Measurements from ENCODE around the gene RDH8.

The RDH8 gene

GRCh38 chr19:10013316-10013715 is at the start of gene RDH8:
TSS of gene RDH8 (plus strand) at chr19:10013483. CDS start at chr19:10013498, 15 bp downstream.
- DNase-seq: no peak

- DNase-seq: no peak
Measured at GRCh38 chr19:9966024-9966423, 47.3 kb upstream of the RDH8 start.

DNA sequence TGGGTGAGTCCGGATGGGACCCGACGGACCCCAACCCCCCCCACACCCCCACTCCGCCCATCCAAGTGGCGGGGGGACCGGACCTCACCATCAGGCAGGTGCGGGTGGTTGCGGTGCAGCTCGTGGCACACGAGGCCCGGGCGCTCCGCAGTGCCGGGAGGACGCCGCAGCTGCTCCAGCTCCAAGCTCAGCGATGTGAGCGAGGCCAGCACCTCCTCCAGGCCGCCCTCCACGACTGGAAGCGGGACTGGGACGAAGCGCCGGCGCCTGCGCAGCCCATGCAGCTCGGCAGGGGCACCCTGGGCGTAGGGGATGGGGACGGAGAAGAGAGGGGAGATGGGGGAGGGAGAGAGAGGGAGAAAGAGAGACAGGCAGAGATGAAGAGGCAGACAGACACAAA is 46.8 kb upstream of the RDH8 start:
- DNase-seq: no peak

DNA sequence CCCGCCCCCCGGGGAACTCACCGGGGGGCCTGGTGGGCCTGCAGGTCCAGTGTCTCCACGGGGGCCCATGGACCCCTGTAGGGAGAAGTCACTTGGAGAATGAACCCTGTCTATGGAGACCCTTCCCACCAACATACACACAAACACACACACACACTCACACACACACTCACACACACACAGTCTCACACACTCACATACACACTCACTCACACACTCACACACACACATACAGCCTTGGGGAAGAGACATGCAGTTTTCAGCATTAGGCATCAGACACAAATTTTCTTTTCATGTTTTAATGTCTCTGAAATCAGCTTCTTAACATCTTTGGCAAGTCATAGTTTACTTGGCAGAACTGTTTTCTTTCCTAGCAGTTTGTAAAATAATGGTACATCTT is 46.0 kb upstream of the RDH8 start:
- DNase-seq: no peak

DNA sequence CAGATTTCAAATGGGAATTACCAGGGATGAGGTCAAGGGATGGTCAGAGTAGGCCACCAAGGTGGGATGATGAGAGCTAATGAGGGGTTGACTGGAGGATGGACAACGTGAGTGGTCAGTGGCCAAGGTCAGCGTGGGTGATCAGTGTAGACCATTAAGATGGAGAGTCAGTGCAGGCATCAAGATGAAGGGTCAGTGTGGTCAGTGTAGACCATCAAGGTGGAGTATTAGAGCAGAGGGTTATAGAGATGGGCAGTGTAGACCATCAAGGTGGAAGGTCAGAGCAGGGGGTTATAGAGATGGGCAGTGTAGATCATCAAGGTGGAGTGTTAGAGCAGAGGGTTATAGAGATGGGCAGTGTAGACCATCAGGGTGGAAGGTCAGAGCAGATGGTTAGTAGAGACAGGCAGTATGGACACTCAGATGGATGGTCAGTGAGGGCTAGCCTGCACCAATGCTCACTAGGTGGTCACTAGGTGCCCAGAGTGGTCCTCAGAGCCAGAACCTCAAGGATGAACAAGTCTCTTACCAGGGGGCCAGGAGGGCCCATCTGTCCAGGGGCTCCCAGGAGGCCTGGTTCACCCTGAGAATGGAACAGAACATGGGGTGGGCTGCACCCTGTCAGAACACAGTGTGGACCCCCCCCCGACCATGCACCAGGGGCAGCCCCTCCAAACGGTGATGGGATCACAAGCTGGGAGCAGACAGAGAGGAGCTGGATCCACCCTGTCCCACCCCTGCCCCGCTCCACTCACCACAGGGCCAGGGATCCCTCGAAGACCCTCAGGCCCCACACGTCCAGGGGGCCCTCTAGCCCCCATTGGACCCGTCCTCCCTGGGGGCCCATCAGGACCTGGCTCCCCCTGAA is 44.2 kb upstream of the RDH8 start:
- no peak for DNase-seq

DNA sequence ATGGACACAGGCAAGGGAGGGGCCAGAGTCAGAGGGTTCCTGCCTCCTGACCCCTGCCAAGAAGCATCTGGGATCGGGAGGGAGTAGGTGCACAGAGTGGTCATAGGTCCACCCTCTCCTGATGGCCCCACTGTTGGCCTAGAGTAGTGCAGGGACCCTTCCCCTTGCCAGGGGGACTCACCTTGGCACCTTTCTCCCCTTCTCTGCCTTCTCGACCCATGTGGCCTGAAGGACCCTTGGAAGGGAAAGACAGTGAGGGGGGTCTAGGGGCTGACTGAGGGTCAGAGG is 43.7 kb upstream of the RDH8 start:
- no peak for DNase-seq

DNA sequence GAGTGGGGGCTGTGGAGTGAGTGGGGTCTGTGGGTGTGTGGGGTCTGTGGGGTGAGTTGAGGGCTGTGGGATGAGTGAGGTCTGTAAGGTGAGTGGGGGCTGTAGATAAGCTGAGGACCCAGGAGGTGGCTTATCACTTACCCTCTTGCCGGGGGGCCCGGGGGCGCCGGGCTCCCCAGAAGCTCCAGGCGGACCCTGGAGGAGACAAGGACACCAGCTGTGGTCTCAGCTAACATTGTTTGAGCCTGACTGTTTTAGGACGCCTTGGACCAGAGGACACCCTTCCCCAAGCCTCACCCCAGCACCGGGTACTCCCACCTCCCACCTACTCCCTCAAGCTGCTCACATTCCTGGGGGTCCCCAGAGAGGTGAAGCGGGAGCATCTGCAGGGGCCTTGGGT is 42.8 kb upstream of the RDH8 start:
- DNase-seq: no peak

- DNase-seq: no peak
Measured at GRCh38 chr19:9971166-9971897, 42.0 kb upstream of the RDH8 start.

- no peak for DNase-seq
Measured at GRCh38 chr19:9972103-9972502, 41.2 kb upstream of the RDH8 start.

GRCh38 chr19:9981406-9982260 is 31.6 kb upstream of the RDH8 start:
- no peak for DNase-seq

DNA sequence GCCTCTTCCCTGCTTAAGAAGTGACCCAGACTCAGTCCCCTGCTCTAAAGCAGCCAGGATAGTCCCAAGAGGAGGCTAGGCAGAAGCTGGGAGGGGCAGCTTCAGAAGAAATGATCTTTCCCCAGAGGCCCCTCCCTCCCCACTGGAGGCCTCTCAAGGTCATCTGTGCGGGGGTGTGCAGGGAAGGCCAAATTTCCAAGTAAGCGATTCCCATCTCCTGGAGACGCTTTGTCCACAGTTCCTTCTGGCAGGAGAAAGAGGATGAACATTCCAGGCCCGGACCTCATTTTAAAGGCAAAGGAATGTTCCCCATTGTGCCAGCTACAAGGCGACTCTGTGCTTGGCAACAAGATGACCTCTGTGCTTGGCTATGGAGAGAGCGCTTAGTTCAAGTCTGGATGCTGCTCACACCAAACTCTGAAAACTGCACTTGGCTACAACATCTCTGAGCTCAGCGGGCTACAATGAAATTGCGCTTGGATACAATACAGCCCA is 26.4 kb upstream of the RDH8 start:
- DNase-seq: no peak

- DNase-seq: no peak
Measured at GRCh38 chr19:9989504-9989903, 23.8 kb upstream of the RDH8 start.

- DNase-seq: no peak
Measured at GRCh38 chr19:9991425-9992191, 21.7 kb upstream of the RDH8 start.

DNA sequence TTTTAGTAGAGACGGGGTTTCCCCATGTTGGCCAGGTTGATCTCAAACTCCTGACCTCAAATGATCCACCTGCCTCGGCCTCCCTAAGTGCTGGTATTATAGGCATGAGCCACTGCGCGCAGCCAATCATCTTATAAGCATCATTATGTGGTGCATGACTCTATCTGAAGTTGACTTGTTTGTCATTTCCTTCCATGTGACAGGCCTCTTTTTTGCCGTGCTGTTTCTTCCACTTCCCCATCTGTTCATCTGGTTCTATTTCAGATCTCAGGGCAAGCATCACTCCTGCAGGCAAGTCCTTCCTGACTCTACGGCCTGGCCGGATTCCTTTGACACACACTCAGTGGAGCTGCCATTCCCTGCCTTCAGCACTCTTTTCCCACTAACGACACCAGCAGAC is 18.2 kb upstream of the RDH8 start:
- no peak for DNase-seq

DNA sequence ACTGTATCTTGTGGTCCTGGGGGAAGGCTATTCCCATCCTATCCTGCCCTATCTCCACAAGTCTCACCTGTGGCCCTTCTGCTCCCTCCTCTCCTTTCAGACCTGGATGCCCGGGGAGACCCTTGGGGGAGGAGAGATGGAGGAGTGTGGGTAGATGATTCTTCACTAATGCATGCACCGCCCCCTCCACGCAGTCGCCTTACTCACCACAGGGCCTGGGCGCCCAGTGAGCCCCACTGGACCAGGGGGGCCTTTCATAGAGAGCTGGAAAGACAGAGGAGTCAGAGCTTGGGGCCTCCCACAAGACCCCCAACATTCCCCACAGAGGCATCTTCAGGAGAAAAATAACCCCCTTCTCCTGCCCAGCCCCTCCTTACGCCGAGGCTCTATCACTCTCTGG is 17.3 kb upstream of the RDH8 start:
- no peak for DNase-seq

DNA sequence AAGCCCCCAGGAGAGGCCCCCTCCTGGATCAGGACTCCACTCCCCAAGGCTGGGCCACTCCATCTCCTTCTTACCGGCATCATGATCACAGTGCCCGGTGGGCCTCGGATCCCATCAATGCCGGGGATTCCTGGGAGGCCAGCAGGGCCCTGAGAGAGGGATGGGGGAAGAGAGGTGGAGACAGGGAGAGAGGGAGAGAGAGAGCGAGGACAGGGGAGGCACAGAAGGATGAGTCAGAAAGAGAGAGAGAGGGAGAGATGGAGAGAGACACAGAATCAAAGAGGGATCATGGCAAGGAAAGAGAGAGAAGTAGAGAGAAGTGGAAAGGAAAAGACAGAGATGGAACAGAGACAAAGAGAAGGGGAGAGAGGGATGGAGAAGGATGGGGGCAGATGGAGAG is 16.7 kb upstream of the RDH8 start:
- no peak for DNase-seq

DNA sequence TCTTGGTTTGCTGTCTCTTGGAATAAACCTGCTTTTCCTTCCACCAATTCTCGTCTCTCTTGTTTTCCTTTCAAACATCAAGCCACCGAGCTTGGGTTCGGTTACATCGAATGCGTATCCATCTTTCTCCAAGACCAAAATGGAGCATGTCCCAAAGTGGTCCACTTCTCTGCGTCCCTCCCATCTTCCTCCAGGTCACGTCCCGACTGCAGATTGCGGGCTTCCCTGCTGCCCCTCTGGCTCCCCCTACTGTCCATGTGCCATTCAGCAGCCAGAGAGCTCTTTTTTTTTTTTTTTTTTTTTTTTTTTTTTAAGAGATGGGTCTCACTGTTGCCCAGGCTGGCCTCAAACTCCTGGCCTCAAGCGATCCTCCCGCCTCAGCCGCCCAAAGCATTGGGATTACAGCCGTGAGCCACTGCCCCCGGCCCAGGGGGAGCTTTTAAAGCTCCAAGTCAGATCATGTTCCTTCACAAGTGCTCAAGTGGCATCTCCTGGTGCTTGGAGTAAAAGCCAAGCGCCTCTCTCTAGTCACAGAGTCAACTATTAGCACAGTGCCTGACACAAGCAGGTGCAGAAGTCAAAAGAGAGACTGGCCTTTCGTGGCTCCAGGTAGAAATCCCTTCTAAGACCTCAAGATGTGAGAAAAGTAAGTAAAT is 13.0 kb upstream of the RDH8 start:
- no peak for DNase-seq

- no peak for DNase-seq
Measured at GRCh38 chr19:10001899-10002298, 11.4 kb upstream of the RDH8 start.

DNA sequence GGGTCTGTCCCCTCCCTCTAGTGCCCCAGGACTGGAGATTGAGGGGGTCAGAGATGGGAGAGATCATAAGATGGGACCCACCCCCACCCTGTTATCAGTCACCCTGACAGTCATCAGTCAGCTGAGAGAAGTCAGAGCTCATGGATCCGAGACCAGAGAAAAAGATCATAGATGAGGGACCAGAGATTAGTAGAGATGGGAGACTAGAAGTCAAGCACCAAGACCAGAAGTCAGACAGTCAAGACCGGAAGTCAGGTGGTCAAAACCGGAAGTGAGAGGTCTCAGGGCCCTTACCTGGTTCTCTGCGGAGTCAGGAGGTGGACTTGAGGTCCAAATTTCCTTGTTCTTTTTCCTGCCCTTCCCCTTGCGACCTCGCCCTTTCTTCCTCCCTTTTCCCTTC is 10.0 kb upstream of the RDH8 start:
- DNase-seq: no peak

GRCh38 chr19:10004617-10005016 is 8.7 kb upstream of the RDH8 start:
- DNase-seq: no peak

DNA sequence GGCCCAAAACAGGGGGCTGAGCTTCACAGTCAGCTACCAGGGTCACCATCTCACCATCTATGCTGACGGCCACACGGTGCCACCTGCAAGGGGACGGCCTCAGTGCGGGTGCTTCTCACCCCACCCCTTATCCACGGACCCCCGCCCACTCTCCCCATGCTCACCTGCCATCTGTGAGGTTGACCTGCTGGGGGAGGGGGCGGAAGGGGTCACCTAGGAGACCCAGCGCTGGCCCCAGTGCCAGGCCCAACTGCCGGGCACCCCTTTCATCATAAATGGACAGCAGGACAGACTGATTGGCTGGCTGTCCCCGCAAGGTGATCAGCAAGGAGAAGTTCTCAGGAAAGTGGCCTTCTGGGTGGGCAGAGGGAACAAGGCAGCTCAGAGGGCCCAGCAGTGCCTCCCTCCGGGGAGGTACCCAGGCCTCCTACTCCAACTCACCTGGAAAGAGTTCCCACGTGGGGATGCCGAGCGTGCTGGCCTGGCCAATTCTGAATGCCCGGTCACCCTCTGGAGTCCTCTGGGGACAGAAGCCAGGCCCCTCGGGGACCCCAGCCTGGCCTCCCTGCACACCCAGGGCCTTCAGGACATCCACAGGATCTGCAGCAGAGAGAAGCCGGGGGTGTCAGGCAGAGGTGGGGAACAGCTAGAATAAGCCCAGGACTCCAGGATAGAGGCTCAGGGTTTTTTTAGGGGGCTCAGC is 7.5 kb upstream of the RDH8 start:
- no peak for DNase-seq

DNA sequence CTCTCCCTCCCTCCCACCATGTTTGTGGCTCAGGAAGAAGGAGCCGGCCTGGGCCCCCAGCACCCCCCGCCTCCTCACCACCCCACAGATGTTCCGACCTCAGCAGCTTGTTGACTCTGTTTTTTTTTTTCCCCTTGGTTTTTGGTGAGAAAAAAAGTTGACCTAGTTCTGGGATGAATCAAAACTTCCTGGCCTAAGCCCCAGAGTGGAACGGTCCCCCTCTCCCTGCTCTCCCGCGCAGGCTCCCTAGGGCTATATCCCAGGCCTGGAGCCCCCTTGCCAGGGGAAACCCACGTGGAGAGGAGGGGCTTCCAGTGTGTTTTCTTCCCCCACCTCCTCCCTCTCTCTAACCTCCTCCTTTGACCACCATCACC is 7.0 kb upstream of the RDH8 start:
- DNase-seq: no peak

Data from NCI-H524 treated with DMSO at 0.1 percent for 48 hours (cell line).